Liver (tissue), 9 donors: Measurements from ENCODE around the gene SMPD2. TPM values are rescaled to one million over a fixed set of nuclear protein-coding genes. Genes with fewer than 3 reads are reported as not detected.

Source experiments
- DNase-seq: peaks from one replicate; pipeline ENCODE4 v3.0.0-alpha.2; 2017; ENCODE audit warnings: low spot score
- H3K27ac ChIP-seq, 2 donors: one replicate each; pipeline ENCODE4 v1.7.0; 2013; ENCODE audit warnings: inconsistent platforms in 2 of 2, low read length in 2 of 2, control low read depth in 1 of 2, low read depth in 1 of 2, mild to moderate bottlenecking in 1 of 2
- H3K27me3 ChIP-seq, 4 donors: one replicate each; pipeline versions ENCODE4 v1.6.1 to v1.7.0; 2013; ENCODE audit warnings: low read length in 3 of 4, inconsistent platforms in 1 of 4, mild to moderate bottlenecking in 1 of 4, moderate library complexity in 1 of 4; ENCODE audit not compliant: control insufficient read depth in 4 of 4, insufficient read depth in 4 of 4
- H3K36me3 ChIP-seq, 4 donors: one replicate each; pipeline versions ENCODE4 v1.6.1 to v1.7.0; 2013; ENCODE audit warnings: low read length in 3 of 4, mild to moderate bottlenecking in 3 of 4, low read depth in 1 of 4, moderate library complexity in 1 of 4; ENCODE audit not compliant: control insufficient read depth in 4 of 4, insufficient read depth in 3 of 4
- H3K4me1 ChIP-seq, 4 donors: one replicate each; pipeline versions ENCODE4 v1.6.1 to v1.7.0; 2013; ENCODE audit warnings: low read length in 3 of 4, mild to moderate bottlenecking in 3 of 4, moderate library complexity in 1 of 4; ENCODE audit not compliant: control insufficient read depth in 4 of 4, insufficient read depth in 4 of 4
- H3K4me3 ChIP-seq, 3 donors: one replicate each; pipeline versions ENCODE4 v1.6.1 to v1.7.0; 2013; ENCODE audit warnings: low read length in 3 of 3, control low read depth in 1 of 3, low read depth in 1 of 3, mild to moderate bottlenecking in 1 of 3
- H3K9ac ChIP-seq, 2 donors: one replicate each; pipeline ENCODE4 v1.7.0; 2013; ENCODE audit warnings: low read length in 2 of 2, mild to moderate bottlenecking in 2 of 2, moderate library complexity in 2 of 2, control low read depth in 1 of 2, low read depth in 1 of 2
- H3K9me3 ChIP-seq, 4 donors: one replicate each; pipeline versions ENCODE4 v1.6.1 to v1.7.0; 2013; ENCODE audit warnings: low read length in 3 of 4; ENCODE audit not compliant: control insufficient read depth in 4 of 4
- CTCF ChIP-seq: fragments of 150-350 bp; IDR thresholded peaks from 2 replicates; pipeline ENCODE4 v1.5.1; 2017; ENCODE audit warnings: improper control_type of control experiment, low read depth, low read length; ENCODE audit not compliant: missing input control
- EGR1 ChIP-seq, 2 donors: IDR thresholded peaks; 2 replicates each; pipeline ENCODE4 v1.6.1; 2016 to 2018; ENCODE audit warnings: antibody characterized with exemption in 2 of 2, low read depth in 2 of 2
- FOXA1 ChIP-seq: IDR thresholded peaks from 2 replicates; pipeline ENCODE4 v1.6.1; 2016; ENCODE audit warnings: antibody characterized with exemption
- FOXA2 ChIP-seq: IDR thresholded peaks from 2 replicates; pipeline ENCODE4 v1.6.1; 2016; ENCODE audit warnings: antibody characterized with exemption
- GABPA ChIP-seq, 2 donors: IDR thresholded peaks in 1 of 2; conservative IDR thresholded peaks in 1 of 2; 2 replicates each; pipeline ENCODE4 v1.6.1; 2016; ENCODE audit warnings: antibody characterized with exemption in 2 of 2, mild to moderate bottlenecking in 1 of 2, moderate library complexity in 1 of 2
- HNF4A ChIP-seq, 2 donors: conservative IDR thresholded peaks; 2 replicates each; pipeline ENCODE4 v1.6.1; 2016; ENCODE audit warnings: antibody characterized with exemption in 2 of 2, mild to moderate bottlenecking in 2 of 2
- HNF4G ChIP-seq: IDR thresholded peaks from 2 replicates; pipeline ENCODE4 v1.6.1; 2016; ENCODE audit warnings: antibody characterized with exemption
- JUND ChIP-seq, 2 donors: IDR thresholded peaks; 2 replicates each; pipeline ENCODE4 v1.6.1; 2016; ENCODE audit warnings: antibody characterized with exemption in 2 of 2
- NR2F2 ChIP-seq: IDR thresholded peaks from 2 replicates; pipeline ENCODE4 v1.6.1; 2016; ENCODE audit warnings: antibody characterized with exemption
- RAD21 ChIP-seq, 2 donors: IDR thresholded peaks; 2 replicates each; pipeline ENCODE4 v1.6.1; 2016; ENCODE audit warnings: antibody characterized with exemption in 2 of 2, mild to moderate bottlenecking in 2 of 2
- RXRA ChIP-seq, 2 donors: IDR thresholded peaks; 2 replicates each; pipeline ENCODE4 v1.6.1; 2017 to 2018; ENCODE audit warnings: antibody characterized with exemption in 2 of 2, mild to moderate bottlenecking in 1 of 2
- SP1 ChIP-seq: IDR thresholded peaks from 2 replicates; pipeline ENCODE4 v1.6.1; 2018; ENCODE audit warnings: antibody characterized with exemption, mild to moderate bottlenecking
- TAF1 ChIP-seq: conservative IDR thresholded peaks from 2 replicates; pipeline ENCODE4 v1.6.1; 2016; ENCODE audit warnings: antibody characterized with exemption, mild to moderate bottlenecking
- YY1 ChIP-seq: IDR thresholded peaks from 2 replicates; pipeline ENCODE4 v1.6.1; 2016; ENCODE audit warnings: antibody characterized with exemption, mild to moderate bottlenecking
- ZBTB33 ChIP-seq: IDR thresholded peaks from 2 replicates; pipeline ENCODE4 v1.6.1; 2016; ENCODE audit warnings: antibody characterized with exemption
- WGBS: extraction: QIAGEN DNeasy Blood & Tissue Kit; methylation state at CpG from one replicate; pipeline ENCODE4 v1.1.7; 2013; 5-methylcytosine and 5-hydroxymethylcytosine counted together
- polyA plus RNA-seq, 2 donors: library from polyadenylated mRNA; stranded (reverse) in 1 of 2; unstranded in 1 of 2; fragments of 200-250 nt in 1 of 2; fragments of >200 nt in 1 of 2; fragmentation: Nextera tagmentation in 1 of 2; extraction: Ambion mirVana in 1 of 2; gene quantifications; one replicate each; pipeline versions ENCODE4 v1.2.1 to v1.2.3, GENCODE V29; 2013 to 2015
- total RNA-seq, 2 donors: library from RNA; depleted of rRNA; stranded (reverse); fragments of >200 nt; gene quantifications; one replicate each; pipeline ENCODE4 v1.2.3, GENCODE V29; 2014
- TF ChIP-seq, protein P1 (sequence below): IDR thresholded peaks from 2 replicates; pipeline ENCODE4 v1.6.1; 2016; ENCODE audit warnings: antibody characterized with exemption, mild to moderate bottlenecking
- TF ChIP-seq, protein P2 (sequence below): IDR thresholded peaks from 2 replicates; pipeline ENCODE4 v1.6.1; 2016; ENCODE audit warnings: antibody characterized with exemption
- TF ChIP-seq, protein P3 (sequence below): IDR thresholded peaks from 2 replicates; pipeline ENCODE4 v1.6.1; 2016; ENCODE audit warnings: antibody characterized with exemption
- donor health status: healthy.
- donor health status: healthy.
- donor health status: healthy.
- donor health status: healthy.
- donor health status: healthy.

Gene SMPD2
- total and polyA plus RNA-seq, 4 donors = 3.3 to 5.1 (median 4.2) TPM

GRCh38 chr6:109478841-109479624 lies 38.5 kb downstream of the SMPD2 start:
- 87% methylated on average over 5 of the region's 5 CpGs for WGBS
- Histone ChIP-seq H3K4me1 (peaks cover 0 to 24% (median 7%) of the 10 kb centered on the region in 4 donors), H3K4me3 (no peak overlapping the region), H3K36me3 (peaks cover 2 to 12% (median 5%) of the 10 kb centered on the region in 4 donors), H3K9me3 (no peaks in the 10 kb centered on the region), H3K27ac (no peak overlapping the region), H3K9ac (no peak overlapping the region), H3K27me3 (no peaks in the 10 kb centered on the region)
- TF ChIP-seq, protein P1, sequence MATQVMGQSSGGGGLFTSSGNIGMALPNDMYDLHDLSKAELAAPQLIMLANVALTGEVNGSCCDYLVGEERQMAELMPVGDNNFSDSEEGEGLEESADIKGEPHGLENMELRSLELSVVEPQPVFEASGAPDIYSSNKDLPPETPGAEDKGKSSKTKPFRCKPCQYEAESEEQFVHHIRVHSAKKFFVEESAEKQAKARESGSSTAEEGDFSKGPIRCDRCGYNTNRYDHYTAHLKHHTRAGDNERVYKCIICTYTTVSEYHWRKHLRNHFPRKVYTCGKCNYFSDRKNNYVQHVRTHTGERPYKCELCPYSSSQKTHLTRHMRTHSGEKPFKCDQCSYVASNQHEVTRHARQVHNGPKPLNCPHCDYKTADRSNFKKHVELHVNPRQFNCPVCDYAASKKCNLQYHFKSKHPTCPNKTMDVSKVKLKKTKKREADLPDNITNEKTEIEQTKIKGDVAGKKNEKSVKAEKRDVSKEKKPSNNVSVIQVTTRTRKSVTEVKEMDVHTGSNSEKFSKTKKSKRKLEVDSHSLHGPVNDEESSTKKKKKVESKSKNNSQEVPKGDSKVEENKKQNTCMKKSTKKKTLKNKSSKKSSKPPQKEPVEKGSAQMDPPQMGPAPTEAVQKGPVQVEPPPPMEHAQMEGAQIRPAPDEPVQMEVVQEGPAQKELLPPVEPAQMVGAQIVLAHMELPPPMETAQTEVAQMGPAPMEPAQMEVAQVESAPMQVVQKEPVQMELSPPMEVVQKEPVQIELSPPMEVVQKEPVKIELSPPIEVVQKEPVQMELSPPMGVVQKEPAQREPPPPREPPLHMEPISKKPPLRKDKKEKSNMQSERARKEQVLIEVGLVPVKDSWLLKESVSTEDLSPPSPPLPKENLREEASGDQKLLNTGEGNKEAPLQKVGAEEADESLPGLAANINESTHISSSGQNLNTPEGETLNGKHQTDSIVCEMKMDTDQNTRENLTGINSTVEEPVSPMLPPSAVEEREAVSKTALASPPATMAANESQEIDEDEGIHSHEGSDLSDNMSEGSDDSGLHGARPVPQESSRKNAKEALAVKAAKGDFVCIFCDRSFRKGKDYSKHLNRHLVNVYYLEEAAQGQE = no peak
- TF ChIP-seq FOXA1 (no peak), JUND (IDR thresholded peaks at IDR 0.05) (no peak), YY1 (no peak), RXRA (IDR thresholded peaks at IDR 0.05) (no peak), NR2F2 (no peak), TAF1 (no peak), HNF4A (conservative IDR thresholded peaks at IDR 0.05) (no peak), SP1 (no peak), ZBTB33 (no peak), EGR1 (IDR thresholded peaks at IDR 0.05; ENCODE audit: low read depth in 2 of 2) (no peak), HNF4G (no peak), RAD21 (IDR thresholded peaks at IDR 0.05) (no peak), FOXA2 (no peak), CTCF (no peak), GABPA (IDR thresholded peaks at IDR 0.05 in 1 of 2, conservative IDR thresholded peaks at IDR 0.05 in 1 of 2) (no peak)
- TF ChIP-seq, protein P2, sequence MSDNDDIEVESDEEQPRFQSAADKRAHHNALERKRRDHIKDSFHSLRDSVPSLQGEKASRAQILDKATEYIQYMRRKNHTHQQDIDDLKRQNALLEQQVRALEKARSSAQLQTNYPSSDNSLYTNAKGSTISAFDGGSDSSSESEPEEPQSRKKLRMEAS = no peak
- TF ChIP-seq, protein P3, sequence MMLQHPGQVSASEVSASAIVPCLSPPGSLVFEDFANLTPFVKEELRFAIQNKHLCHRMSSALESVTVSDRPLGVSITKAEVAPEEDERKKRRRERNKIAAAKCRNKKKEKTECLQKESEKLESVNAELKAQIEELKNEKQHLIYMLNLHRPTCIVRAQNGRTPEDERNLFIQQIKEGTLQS = no peak
- DNase-seq = no peak
